OCI-LY1 (cell line): ENCODE data around the gene L3MBTL2.

Source experiments
- H2AFZ ChIP-seq: fragments of 200-600 bp; sonication (generic), shearing (Covaris generic); 2 replicates; pipeline ENCODE4 v1.6.0; 2014; ENCODE audit warnings: antibody characterized with exemption, mild to moderate bottlenecking, low read length
- H3F3A ChIP-seq: fragments of 200-600 bp; sonication (generic), shearing (Covaris generic); 2 replicates; pipeline ENCODE4 v1.6.0; 2014; ENCODE audit warnings: mild to moderate bottlenecking, antibody characterized with exemption, low read length, moderate library complexity; ENCODE audit not compliant: insufficient read depth
- H3K27ac ChIP-seq: fragments of 200-600 bp; sonication (generic); 2 replicates; pipeline ENCODE4 v1.5.1; 2014; ENCODE audit warnings: low read length, mixed run types, mild to moderate bottlenecking, low read depth; ENCODE audit not compliant: poor library complexity, severe bottlenecking
- H3K27me3 ChIP-seq: fragments of 200-600 bp; sonication (generic); 2 replicates; pipeline ENCODE4 v1.6.0; 2014; ENCODE audit warnings: antibody characterized with exemption, mild to moderate bottlenecking, low read length, moderate library complexity; ENCODE audit not compliant: insufficient read depth
- H3K36me3 ChIP-seq: fragments of 200-600 bp; sonication (generic); 2 replicates; pipeline ENCODE4 v1.6.1; 2014; ENCODE audit warnings: mild to moderate bottlenecking, antibody characterized with exemption, low read length, moderate library complexity, mixed read lengths; ENCODE audit not compliant: insufficient read depth
- H3K4me1 ChIP-seq: fragments of 200-600 bp; sonication (generic); 2 replicates; pipeline ENCODE4 v1.5.1; 2014; ENCODE audit warnings: mild to moderate bottlenecking, low read length, moderate library complexity; ENCODE audit not compliant: insufficient read depth, severe bottlenecking
- H3K4me2 ChIP-seq: fragments of 200-600 bp; sonication (generic), shearing (Covaris generic); 2 replicates; pipeline ENCODE4 v1.6.1; 2014; ENCODE audit warnings: low read length
- H3K4me3 ChIP-seq: fragments of 200-600 bp; sonication (generic); 2 replicates; pipeline ENCODE4 v1.5.1; 2014; ENCODE audit warnings: low read length, low read depth, mild to moderate bottlenecking, mixed read lengths; ENCODE audit not compliant: poor library complexity, severe bottlenecking
- H3K79me2 ChIP-seq: fragments of 200-600 bp; shearing (Covaris generic); 2 replicates; pipeline ENCODE4 v1.6.1; 2016; ENCODE audit warnings: mixed run types, low read length, mixed read lengths; ENCODE audit not compliant: insufficient read depth
- H3K9ac ChIP-seq: fragments of 200-600 bp; sonication (generic), shearing (Covaris generic); 2 replicates; pipeline ENCODE4 v1.6.1; 2014; ENCODE audit warnings: mild to moderate bottlenecking, low read length, mixed read lengths
- H3K9me2 ChIP-seq: fragments of 200-600 bp; sonication (generic), shearing (Covaris generic); 2 replicates; pipeline ENCODE4 v1.6.1; 2014; ENCODE audit warnings: low read depth, mild to moderate bottlenecking, low read length, mixed read lengths
- H3K9me3 ChIP-seq: fragments of 200-600 bp; shearing (Covaris generic); 2 replicates; pipeline ENCODE4 v1.6.1; 2014; ENCODE audit warnings: low read length, mixed read lengths
- H4K20me1 ChIP-seq: fragments of 200-600 bp; sonication (generic), shearing (Covaris generic); 2 replicates; pipeline ENCODE4 v1.6.0; 2016; ENCODE audit warnings: mild to moderate bottlenecking, low read length; ENCODE audit not compliant: insufficient read depth
- EZH2 ChIP-seq: fragments of 200-600 bp; sonication (generic), shearing (Covaris generic); IDR thresholded peaks from 2 replicates; pipeline ENCODE4 v1.8.0; 2017; ENCODE audit warnings: borderline replicate concordance, mixed run types, mild to moderate bottlenecking, antibody characterized with exemption, low read length, moderate library complexity, mixed read lengths
- TF ChIP-seq, protein P1 (sequence below): fragments of 200-600 bp; sonication (generic), shearing (Covaris generic); IDR thresholded peaks from 2 replicates; pipeline ENCODE4 v1.5.1; 2017; ENCODE audit warnings: mild to moderate bottlenecking, antibody characterized with exemption, low read length, moderate library complexity, mixed read lengths

The L3MBTL2 gene

DNA sequence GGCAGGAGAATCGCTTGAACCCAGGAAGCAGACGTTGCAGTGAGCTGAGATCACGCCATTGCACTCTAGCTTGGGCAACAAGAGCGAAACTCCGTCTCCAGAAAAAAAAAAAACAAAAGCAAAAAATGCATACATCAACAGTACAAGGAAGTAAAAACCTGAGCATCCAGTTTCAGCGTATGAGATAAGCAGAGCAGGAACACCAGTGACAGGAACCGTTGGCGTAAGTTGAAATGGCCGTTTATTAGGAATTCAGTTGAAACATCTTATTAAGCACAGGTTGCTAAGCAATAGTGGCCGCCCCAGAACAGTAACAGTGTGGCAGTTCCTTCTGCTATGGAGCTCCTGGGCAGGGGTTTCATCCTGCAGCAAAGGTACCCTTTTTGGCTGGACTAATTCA lies 4.0 kb upstream of the L3MBTL2 start:
- Histone ChIP-seq H3K27me3 (no peaks in the 10 kb centered on the region), H3F3A (no peaks in the 10 kb centered on the region), H3K4me3 (no peak overlapping the region), H2AFZ (no peak overlapping the region), H3K36me3 (no peaks in the 10 kb centered on the region), H3K4me2 (no peak overlapping the region), H3K27ac (no peak overlapping the region), H3K79me2 (peaks cover 5% of the 10 kb centered on the region), H3K9me2 (no peaks in the 10 kb centered on the region), H3K9ac (no peak overlapping the region), H4K20me1 (no peaks in the 10 kb centered on the region), H3K4me1 (peaks cover 23% of the 10 kb centered on the region), H3K9me3 (no peaks in the 10 kb centered on the region)
- no peak for TF ChIP-seq EZH2
- TF ChIP-seq, protein P1, sequence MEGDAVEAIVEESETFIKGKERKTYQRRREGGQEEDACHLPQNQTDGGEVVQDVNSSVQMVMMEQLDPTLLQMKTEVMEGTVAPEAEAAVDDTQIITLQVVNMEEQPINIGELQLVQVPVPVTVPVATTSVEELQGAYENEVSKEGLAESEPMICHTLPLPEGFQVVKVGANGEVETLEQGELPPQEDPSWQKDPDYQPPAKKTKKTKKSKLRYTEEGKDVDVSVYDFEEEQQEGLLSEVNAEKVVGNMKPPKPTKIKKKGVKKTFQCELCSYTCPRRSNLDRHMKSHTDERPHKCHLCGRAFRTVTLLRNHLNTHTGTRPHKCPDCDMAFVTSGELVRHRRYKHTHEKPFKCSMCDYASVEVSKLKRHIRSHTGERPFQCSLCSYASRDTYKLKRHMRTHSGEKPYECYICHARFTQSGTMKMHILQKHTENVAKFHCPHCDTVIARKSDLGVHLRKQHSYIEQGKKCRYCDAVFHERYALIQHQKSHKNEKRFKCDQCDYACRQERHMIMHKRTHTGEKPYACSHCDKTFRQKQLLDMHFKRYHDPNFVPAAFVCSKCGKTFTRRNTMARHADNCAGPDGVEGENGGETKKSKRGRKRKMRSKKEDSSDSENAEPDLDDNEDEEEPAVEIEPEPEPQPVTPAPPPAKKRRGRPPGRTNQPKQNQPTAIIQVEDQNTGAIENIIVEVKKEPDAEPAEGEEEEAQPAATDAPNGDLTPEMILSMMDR, result no peak

DNA sequence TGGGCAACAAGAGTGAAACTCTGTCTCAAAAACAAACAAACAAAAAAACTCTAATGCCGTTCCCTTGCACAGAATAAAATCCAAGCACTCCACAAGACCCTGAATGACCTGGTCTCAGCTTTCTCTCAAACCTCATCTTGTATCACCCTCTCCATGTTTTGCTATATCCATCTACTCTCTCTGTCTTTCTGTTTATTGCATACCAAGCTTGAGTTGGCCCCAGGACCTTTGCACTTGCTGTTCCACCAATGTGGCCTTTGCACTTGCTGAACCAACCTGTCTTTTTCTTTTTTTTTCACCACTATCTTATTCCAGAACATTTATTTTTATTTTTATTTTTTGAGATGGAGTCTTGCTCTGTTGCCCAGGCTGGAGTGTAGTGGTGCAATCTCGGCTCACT lies 2.0 kb upstream of the L3MBTL2 start:
- Histone ChIP-seq H2AFZ (no peak overlapping the region), H3K79me2 (peaks cover 5% of the 10 kb centered on the region), H3K4me1 (peaks cover 19% of the 10 kb centered on the region), H3K4me3 (no peak overlapping the region), H3K27ac (no peak overlapping the region), H3K9me3 (no peaks in the 10 kb centered on the region), H3K9me2 (no peaks in the 10 kb centered on the region), H3K9ac (no peak overlapping the region), H3F3A (no peaks in the 10 kb centered on the region), H3K27me3 (no peaks in the 10 kb centered on the region), H3K36me3 (no peaks in the 10 kb centered on the region), H4K20me1 (no peaks in the 10 kb centered on the region), H3K4me2 (no peak overlapping the region)
- no peak for TF ChIP-seq EZH2
- TF ChIP-seq, protein P1, result no peak

DNA sequence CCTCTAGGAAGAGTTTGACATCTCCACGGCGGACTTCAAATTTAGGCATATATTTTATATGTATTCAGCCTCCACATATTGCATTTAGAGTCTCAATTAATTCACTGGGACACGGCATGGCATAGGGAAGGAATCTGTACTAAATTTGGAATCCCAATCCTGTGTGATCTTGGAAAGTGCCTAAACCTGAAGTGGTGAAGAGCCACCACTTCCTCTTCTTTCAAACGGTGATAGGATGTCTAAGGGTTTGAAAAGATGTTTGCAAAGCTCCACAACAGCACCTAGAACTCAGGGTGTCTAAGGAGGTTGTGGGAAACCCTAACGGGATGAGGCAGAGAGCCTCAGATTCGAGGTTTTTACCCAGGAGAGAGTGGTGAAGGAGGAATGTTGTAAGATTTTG lies 1.0 kb upstream of the L3MBTL2 start:
- Histone ChIP-seq H3K4me3 (no peak overlapping the region), H2AFZ (no peak overlapping the region), H3K9ac (no peak overlapping the region), H3K36me3 (no peaks in the 10 kb centered on the region; the same call in 1 of the 2 replicates), H3K4me2 (no peak overlapping the region), H3K27ac (no peak overlapping the region), H3K27me3 (no peaks in the 10 kb centered on the region), H3K9me3 (no peaks in the 10 kb centered on the region), H3K4me1 (peaks cover 14% of the 10 kb centered on the region), H3F3A (no peaks in the 10 kb centered on the region), H3K79me2 (peaks cover 5% of the 10 kb centered on the region), H4K20me1 (no peaks in the 10 kb centered on the region), H3K9me2 (no peaks in the 10 kb centered on the region)
- no peak for TF ChIP-seq EZH2
- TF ChIP-seq, protein P1, result no peak
